K562 (cell line): ENCODE measurements around the gene UNC93B1.

ENCODE experiments used
- CCNT2 ChIP-seq: IDR thresholded peaks from 2 replicates; pipeline ENCODE4 v1.6.1; 2011; ENCODE audit warnings: borderline replicate concordance, low read depth, mild to moderate bottlenecking, moderate library complexity, mixed read lengths, low read length; ENCODE audit not compliant: insufficient read length; ENCODE audit errors: extremely low read depth
- CEBPB ChIP-seq: fragments of 450-650 bp; IDR thresholded peaks from 2 replicates; pipeline ENCODE4 v1.6.1; 2016; ENCODE audit warnings: missing genetic modification characterization, missing compliant biosample characterization
- CTBP1 ChIP-seq: fragments of 450-650 bp; IDR thresholded peaks from 2 replicates; pipeline ENCODE4 v1.6.1; 2016; ENCODE audit warnings: borderline replicate concordance
- HDAC6 ChIP-seq: IDR thresholded peaks from 2 replicates; pipeline ENCODE4 v1.6.1; 2012; ENCODE audit warnings: low read depth, mild to moderate bottlenecking, control low read depth, inconsistent platforms, low read length, moderate library complexity
- HMG20B ChIP-seq: fragments of 250-450 bp; sonication (Bioruptor Pico); IDR thresholded peaks from 2 replicates; pipeline ENCODE4 v1.5.0; 2021; ENCODE audit warnings: mild to moderate bottlenecking
- MYC ChIP-seq, 2 experiments: fragments of 250-450 bp in 1 of 2; sonication (Bioruptor Pico) in 1 of 2; IDR thresholded peaks; 2 replicates each; pipeline versions ENCODE4 v1.5.1 to v1.6.1; 2012 to 2021; ENCODE audit warnings: low read depth in 2 of 2, borderline replicate concordance in 1 of 2, improper control_type of control experiment in 1 of 2, low read length in 1 of 2, mild to moderate bottlenecking in 1 of 2, moderate library complexity in 1 of 2
- RFX1 ChIP-seq: fragments of 450-650 bp; IDR thresholded peaks from 2 replicates; pipeline ENCODE4 v1.6.1; 2016; ENCODE audit warnings: mild to moderate bottlenecking, moderate library complexity
- SMAD2 ChIP-seq: fragments of 150-350 bp; IDR thresholded peaks from 2 replicates; pipeline ENCODE4 v1.6.1; 2014; ENCODE audit warnings: low read depth, mild to moderate bottlenecking, low read length
- ZFP1 ChIP-seq: fragments of 450-650 bp; formaldehyde crosslinking; IDR thresholded peaks from 2 replicates; pipeline ENCODE4 v1.4.0; 2020; ENCODE audit warnings: mild to moderate bottlenecking, mixed read lengths
- ZNF140 ChIP-seq: fragments of 250-450 bp; sonication (Bioruptor Pico); IDR thresholded peaks from 2 replicates; pipeline ENCODE4 v1.8.0; 2021; ENCODE audit warnings: moderate library complexity, mild to moderate bottlenecking, inconsistent platforms
- ZNF584 ChIP-seq: fragments of 200-800 bp; sonication (Bioruptor generic); IDR thresholded peaks from 2 replicates; pipeline ENCODE4 v1.6.1; 2016; ENCODE audit warnings: low read depth, mild to moderate bottlenecking, missing genetic modification characterization, missing compliant biosample characterization
- ZNF707 ChIP-seq: fragments of 250-450 bp; sonication (Bioruptor Pico); conservative IDR thresholded peaks from 2 replicates; pipeline ENCODE4 v1.8.0; 2022; ENCODE audit warnings: inconsistent platforms, mild to moderate bottlenecking, moderate library complexity
- TF ChIP-seq, protein P1 (sequence below), 3 experiments: IDR thresholded peaks in 2 of 3; conservative IDR thresholded peaks in 1 of 3; 2 replicates each; pipeline ENCODE4 v1.5.1; 2011 to 2012; ENCODE audit warnings: low read length in 3 of 3, mild to moderate bottlenecking in 3 of 3, control low read depth in 2 of 3, improper control_type of control experiment in 1 of 3, inconsistent platforms in 1 of 3, low read depth in 1 of 3, mixed read lengths in 1 of 3, moderate library complexity in 1 of 3; ENCODE audit not compliant: insufficient read depth in 2 of 3
- TF ChIP-seq, protein P2 (sequence below): fragments of 250-450 bp; sonication (Bioruptor Pico); IDR thresholded peaks from 2 replicates; pipeline ENCODE4 v1.8.0; 2021; ENCODE audit warnings: moderate library complexity, mild to moderate bottlenecking, inconsistent platforms

DNA sequence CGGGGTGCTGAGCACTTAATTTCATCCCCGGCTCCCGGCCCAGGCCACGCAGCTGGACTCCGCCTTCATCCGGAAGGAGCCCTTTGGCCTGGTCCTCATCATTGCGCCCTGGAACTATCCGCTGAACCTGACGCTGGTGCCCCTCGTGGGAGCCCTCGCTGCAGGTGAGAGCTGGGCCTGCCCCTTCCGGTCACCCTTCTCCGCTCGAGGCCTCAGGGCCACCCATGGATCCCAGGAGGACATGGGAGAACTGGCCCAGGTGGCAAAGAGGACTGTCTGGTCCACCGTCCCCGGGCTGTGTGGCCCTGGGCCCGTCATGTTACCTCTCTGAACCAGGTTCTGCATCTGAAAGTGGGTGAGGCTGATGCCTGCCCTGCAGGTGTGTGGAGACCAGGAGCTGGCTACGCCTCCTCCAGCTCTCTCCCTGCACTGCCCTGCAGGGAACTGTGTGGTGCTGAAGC lies 14.9 kb upstream of the UNC93B1 start:
- TF ChIP-seq SMAD2 (no peak), CTBP1 (no peak), HMG20B (no peak), MYC (IDR thresholded peaks at IDR 0.05; ENCODE audit: low read depth, low read length) (no peak), MYC (CRISPR knock-in tag; IDR thresholded peaks at IDR 0.05; ENCODE audit: borderline replicate concordance, low read depth) (no peak), ZNF584 (CRISPR knock-in tag) (no peak), ZNF140 (no peak), ZFP1 (no peak), HDAC6 (no peak), CEBPB (tag) (no peak), RFX1 (no peak), ZNF707 (CRISPR knock-in tag) (no peak), CCNT2 (no peak)
- TF ChIP-seq, protein P1, sequence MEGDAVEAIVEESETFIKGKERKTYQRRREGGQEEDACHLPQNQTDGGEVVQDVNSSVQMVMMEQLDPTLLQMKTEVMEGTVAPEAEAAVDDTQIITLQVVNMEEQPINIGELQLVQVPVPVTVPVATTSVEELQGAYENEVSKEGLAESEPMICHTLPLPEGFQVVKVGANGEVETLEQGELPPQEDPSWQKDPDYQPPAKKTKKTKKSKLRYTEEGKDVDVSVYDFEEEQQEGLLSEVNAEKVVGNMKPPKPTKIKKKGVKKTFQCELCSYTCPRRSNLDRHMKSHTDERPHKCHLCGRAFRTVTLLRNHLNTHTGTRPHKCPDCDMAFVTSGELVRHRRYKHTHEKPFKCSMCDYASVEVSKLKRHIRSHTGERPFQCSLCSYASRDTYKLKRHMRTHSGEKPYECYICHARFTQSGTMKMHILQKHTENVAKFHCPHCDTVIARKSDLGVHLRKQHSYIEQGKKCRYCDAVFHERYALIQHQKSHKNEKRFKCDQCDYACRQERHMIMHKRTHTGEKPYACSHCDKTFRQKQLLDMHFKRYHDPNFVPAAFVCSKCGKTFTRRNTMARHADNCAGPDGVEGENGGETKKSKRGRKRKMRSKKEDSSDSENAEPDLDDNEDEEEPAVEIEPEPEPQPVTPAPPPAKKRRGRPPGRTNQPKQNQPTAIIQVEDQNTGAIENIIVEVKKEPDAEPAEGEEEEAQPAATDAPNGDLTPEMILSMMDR (IDR thresholded peaks at IDR 0.05 in 2 of 3, conservative IDR thresholded peaks at IDR 0.05 in 1 of 3; ENCODE audit: insufficient read depth in 2 of 3, low read depth in 1 of 3, low read length in 3 of 3): no peak
- TF ChIP-seq, protein P2, sequence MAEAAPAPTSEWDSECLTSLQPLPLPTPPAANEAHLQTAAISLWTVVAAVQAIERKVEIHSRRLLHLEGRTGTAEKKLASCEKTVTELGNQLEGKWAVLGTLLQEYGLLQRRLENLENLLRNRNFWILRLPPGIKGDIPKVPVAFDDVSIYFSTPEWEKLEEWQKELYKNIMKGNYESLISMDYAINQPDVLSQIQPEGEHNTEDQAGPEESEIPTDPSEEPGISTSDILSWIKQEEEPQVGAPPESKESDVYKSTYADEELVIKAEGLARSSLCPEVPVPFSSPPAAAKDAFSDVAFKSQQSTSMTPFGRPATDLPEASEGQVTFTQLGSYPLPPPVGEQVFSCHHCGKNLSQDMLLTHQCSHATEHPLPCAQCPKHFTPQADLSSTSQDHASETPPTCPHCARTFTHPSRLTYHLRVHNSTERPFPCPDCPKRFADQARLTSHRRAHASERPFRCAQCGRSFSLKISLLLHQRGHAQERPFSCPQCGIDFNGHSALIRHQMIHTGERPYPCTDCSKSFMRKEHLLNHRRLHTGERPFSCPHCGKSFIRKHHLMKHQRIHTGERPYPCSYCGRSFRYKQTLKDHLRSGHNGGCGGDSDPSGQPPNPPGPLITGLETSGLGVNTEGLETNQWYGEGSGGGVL (CRISPR knock-in tag): no peak
